Activated naive CD4-positive, alpha-beta T cell treated with anti-CD3 and anti-CD28 coated beads, Interleukin-2, amount 50 U/mL, for 72 hours (primary cell): ENCODE results near the gene ATP6V1D. TPM values are rescaled to one million over a fixed set of nuclear protein-coding genes. Genes with fewer than 3 reads are reported as not detected.
"Not testable (repeated sequence)": the region's sequence is repeated elsewhere in the genome, so short reads cannot be mapped to it uniquely, and the experiment has no call there.

Source experiments
- ATAC-seq, 2 donors: fragments of 150-1000 bp; cut with Tn5 transposase; 2 replicates each; pipeline ENCODE4 v1.10.0; 2021; ENCODE audit warnings: mild to moderate bottlenecking in 2 of 2, moderate library complexity in 2 of 2
- DNase-seq, 2 donors: peaks; one replicate each; pipeline ENCODE4 v3.0.0; 2021 to 2022; ENCODE audit warnings: low spot score in 2 of 2
- H3K27ac Mint-ChIP-seq, 2 donors: one replicate each; pipeline ENCODE4 v1.8.0; 2022; ENCODE audit warnings: mild to moderate bottlenecking in 2 of 2, mixed read lengths in 2 of 2
- H3K36me3 Mint-ChIP-seq, 2 donors: one replicate each; pipeline ENCODE4 v1.8.0; 2022; ENCODE audit warnings: mixed read lengths in 2 of 2
- H3K9me3 Mint-ChIP-seq, 2 donors: one replicate each; pipeline ENCODE4 v1.8.0; 2022; ENCODE audit warnings: mixed read lengths in 2 of 2
- total RNA-seq, 2 donors: library from RNA; stranded (reverse); gene quantifications; one replicate each; pipeline ENCODE4 v1.2.3, GENCODE V29; 2022

The ATP6V1D gene
- total RNA-seq, 2 donors from 2014 or later: 24.3 to 28.4 TPM

DNA sequence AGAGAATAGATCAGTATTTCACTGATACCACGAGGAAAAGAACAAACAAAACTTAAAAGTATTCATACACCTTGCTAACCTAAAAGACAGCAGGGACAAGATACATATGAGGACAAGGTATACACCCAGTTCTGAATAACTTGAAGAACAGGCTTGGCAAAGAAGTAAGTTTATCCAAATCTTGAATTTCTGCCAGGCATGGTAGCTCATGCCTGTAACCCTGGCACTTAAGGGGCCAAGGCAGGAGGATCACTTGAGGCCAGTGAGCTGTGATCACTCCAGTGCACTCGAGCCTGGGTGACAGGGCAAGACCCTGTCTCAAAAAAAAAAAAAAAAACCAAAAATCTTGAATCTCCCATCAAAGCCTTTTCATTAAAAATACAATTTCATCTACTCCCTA lies 25.5 kb upstream of the ATP6V1D start:
- Mint-ChIP-seq H3K36me3 (peaks cover 15 to 28% of the 10 kb centered on the region in 2 donors), H3K27ac (no peak overlapping the region), H3K9me3 (no peaks in the 10 kb centered on the region)
- no peak for ATAC-seq
- DNase-seq: no peak

DNA sequence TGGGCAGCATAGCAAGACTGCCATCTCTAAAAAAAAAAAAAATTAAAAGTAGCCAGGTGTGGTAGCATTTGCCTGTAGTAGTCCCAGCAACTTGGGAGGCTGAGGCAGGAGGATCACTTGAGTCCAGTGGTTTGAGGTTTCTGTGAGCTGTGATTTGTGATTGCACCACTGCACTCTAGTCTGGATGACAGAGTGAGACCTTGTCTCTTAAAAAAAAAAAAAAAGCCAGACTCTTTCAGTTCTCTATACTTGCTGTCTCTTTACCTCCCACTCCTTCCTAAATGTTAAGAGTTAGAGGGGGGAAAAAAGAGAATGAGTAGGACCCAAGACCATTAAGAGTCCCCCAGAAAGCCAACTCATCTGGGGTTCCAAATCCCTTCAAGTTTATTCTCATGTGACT lies 18.3 kb upstream of the ATP6V1D start:
- peak overlapping the region in 1 of 2 donors; percentile 44 for H3K27ac Mint-ChIP-seq
- DNase-seq (no peak), ATAC-seq (peak in 1 of 2 donors; percentile 42)
- peaks cover 16 to 43% of the 10 kb centered on the region in 2 donors for H3K36me3 Mint-ChIP-seq
- no peaks in the 10 kb centered on the region for H3K9me3 Mint-ChIP-seq

- H3K36me3 Mint-ChIP-seq: peaks cover 5 to 43% of the 10 kb centered on the region in 2 donors
- DNase-seq: no peak
- H3K9me3 Mint-ChIP-seq: no peaks in the 10 kb centered on the region
- peak; percentile 90 to 92 for ATAC-seq
- peak overlapping the region; percentile 77 to 79 for H3K27ac Mint-ChIP-seq
These were observed 13.7 kb upstream of the ATP6V1D start for GRCh38 chr14:67373347-67373746.

DNA sequence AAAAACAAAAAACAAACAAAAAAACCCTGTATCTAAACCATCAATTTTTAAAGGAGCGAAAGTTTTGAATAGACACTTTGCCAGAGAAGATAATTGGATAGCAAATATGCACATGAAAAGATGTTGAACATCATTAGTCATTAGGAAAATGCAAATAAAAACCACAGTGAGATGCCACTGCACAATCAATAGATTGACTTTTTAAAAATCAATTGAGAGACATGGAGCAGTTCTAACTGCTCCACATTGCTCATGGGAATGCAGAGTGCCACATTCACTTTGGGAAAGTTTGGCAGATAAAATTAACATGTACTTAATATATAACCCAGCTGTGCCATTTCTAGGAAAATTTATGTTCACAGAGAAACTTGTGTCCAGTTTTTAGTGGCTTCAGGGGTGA lies 13.2 kb upstream of the ATP6V1D start:
- H3K27ac Mint-ChIP-seq: peak overlapping the region in 1 of 2 donors; percentile 77
- no peaks in the 10 kb centered on the region for H3K9me3 Mint-ChIP-seq
- peaks cover 5 to 42% of the 10 kb centered on the region in 2 donors for H3K36me3 Mint-ChIP-seq
- ATAC-seq: peak in 1 of 2 donors; percentile 5
- DNase-seq: no peak

- Mint-ChIP-seq H3K27ac (peak overlapping the region in 1 of 2 donors; percentile 86), H3K36me3 (peaks cover 5 to 35% of the 10 kb centered on the region in 2 donors), H3K9me3 (no peaks in the 10 kb centered on the region)
- ATAC-seq (peak in 1 of 2 donors; percentile 24), DNase-seq (no peak)
These were observed 11.9 kb upstream of the ATP6V1D start for GRCh38 chr14:67371247-67372148.

DNA sequence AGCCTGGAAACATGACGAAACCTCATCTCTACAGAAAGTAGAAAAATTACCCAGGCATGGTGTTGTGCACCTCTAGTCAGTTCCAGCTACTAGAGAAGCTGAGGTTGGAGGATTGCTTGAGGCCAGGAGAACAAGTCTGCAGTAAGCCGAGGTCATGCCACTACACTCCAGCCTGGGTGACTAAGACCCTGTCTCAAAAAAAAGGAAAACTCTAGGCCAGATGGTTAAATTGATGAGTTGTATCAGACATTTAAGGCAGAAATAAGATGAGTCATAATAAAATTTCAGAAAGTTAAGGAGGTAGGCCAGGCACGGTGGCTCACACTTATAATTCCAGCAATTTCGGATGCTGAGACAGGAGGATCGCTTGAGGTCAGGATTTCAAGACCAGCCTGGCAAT lies 11.2 kb upstream of the ATP6V1D start:
- no peaks in the 10 kb centered on the region for H3K9me3 Mint-ChIP-seq
- H3K27ac Mint-ChIP-seq: peak overlapping the region in 1 of 2 donors; percentile 86
- H3K36me3 Mint-ChIP-seq: peaks cover 5 to 34% of the 10 kb centered on the region in 2 donors
- DNase-seq: no peak
- peak; percentile 59 to 62 for ATAC-seq

GRCh38 chr14:67365476-67365875 lies 5.9 kb upstream of the ATP6V1D start:
- Mint-ChIP-seq H3K36me3 (peaks cover 10 to 42% of the 10 kb centered on the region in 2 donors), H3K9me3 (no peaks in the 10 kb centered on the region), H3K27ac (no peak overlapping the region)
- DNase-seq (no peak), ATAC-seq (no peak)

DNA sequence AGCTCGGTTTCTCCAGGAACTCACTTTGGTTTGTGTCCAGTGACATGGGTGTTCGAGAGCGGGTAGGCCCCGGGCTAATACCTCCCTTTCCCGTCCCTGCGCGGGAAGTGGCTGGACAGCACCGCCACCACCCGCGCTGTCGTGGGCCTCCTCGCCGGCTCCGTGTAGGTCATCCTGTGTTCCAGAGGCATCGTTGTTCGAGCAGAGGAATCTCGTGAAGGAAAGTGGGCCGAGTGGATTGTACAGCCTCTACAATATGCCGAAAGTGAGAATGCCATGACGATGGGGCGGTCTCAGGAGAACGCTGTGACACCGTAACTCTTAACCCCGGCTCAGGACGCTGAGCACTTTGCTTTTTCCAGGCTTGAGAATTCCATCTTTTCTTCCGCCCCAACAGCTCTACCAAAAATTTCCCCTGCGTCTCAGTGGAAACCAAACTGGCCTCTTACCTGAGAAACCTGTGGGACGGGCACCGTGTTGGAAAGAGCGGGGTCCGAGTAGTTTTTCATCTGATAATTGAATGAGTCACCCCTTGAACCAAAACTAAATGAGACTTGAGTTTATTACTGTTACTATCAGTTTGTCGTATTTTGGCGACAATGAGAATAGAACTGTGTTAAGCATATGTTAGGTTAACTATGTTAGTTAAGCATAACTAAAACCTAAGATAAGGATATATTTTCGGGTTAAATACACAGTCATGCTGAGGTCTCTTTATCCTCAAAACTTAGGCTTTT lies 1.0 kb upstream of the ATP6V1D start:
- peak; percentile 28 to 50 for ATAC-seq
- DNase-seq: no peak
- peak overlapping the region; percentile 96 to 99 for H3K27ac Mint-ChIP-seq
- no peaks in the 10 kb centered on the region for H3K9me3 Mint-ChIP-seq
- H3K36me3 Mint-ChIP-seq: peaks cover 22 to 39% of the 10 kb centered on the region in 2 donors

- peaks cover 22 to 24% of the 10 kb centered on the region in 2 donors for H3K36me3 Mint-ChIP-seq
- ATAC-seq: no peak
- peak overlapping the region; percentile 96 to 99 for H3K27ac Mint-ChIP-seq
- H3K9me3 Mint-ChIP-seq: no peaks in the 10 kb centered on the region
- no peak for DNase-seq
These were observed 455 bp downstream of the ATP6V1D start for GRCh38 chr14:67358924-67359774.

DNA sequence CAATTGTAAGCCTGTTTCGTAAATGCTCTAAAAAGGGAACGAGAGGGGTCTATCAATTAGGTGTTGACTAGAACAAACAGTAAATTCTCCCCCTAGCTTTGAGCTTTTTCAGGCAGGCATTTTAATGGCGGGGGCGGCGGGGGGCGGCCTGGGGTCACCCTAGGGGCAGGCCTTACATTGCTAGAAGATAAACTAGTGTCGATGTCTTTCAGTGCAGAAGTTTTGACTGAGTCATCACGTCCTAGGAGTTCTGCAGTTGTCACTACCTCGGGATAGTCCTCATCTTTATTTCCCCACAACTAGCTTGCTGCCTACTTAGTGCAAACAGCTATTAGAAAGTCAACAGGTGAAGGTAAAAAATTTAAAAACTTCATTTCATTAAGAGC lies 1.6 kb downstream of the ATP6V1D start:
- Mint-ChIP-seq H3K36me3 (peaks cover 17 to 18% of the 10 kb centered on the region in 2 donors), H3K27ac (peak overlapping the region in 1 of 2 donors; percentile 96), H3K9me3 (no peaks in the 10 kb centered on the region)

DNA sequence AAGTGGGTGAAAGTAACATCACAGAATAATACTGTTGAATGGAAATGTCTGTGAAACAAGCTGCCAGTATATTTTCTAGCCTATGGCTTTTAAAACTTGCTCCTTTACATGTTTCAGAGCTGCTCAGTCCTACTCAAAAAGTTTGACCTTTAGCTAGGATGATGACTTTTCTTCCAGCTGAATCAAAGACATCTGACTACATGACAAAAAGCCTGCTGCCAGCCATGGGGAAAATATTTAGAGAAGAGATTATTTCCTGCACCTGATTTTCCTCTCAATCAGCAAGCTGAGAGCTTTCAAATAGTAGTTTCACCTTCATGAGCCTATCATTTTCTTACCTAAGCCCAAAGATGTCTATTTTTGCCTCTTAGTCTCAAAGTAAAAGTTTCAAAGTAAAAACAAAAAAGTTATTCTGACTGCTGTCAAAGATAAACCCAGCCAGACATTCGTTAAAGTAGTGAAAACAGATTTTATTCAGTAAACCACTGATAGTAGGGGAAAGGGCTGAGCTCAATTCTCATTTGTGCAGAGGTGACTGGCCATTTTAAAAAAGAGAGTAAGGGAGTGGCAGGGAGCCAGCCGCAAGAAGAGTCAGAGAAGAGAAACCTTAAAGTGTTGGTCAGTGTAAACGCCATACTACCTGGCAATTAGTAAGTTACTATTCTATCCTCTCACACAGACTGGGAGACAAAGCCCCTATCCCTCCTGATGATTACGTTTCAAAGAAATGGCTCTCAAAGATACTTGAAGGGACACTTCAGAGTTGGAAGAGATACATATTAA lies 2.2 kb downstream of the ATP6V1D start:
- no peak for DNase-seq
- H3K27ac Mint-ChIP-seq: no peak overlapping the region
- H3K9me3 Mint-ChIP-seq: no peaks in the 10 kb centered on the region
- ATAC-seq: no peak
- H3K36me3 Mint-ChIP-seq: peaks cover 17 to 18% of the 10 kb centered on the region in 2 donors

More for the DNA sequence above, 1.6 kb downstream of the ATP6V1D start:
- no peak for ATAC-seq
- no peak for DNase-seq

- Mint-ChIP-seq H3K36me3 (peaks cover 0 to 4% of the 10 kb centered on the region in 2 donors), H3K9me3 (no peaks in the 10 kb centered on the region), H3K27ac (no peak overlapping the region)
- ATAC-seq: no peak
- no peak for DNase-seq
These were observed 7.5 kb downstream of the ATP6V1D start for GRCh38 chr14:67352055-67352454.

DNA sequence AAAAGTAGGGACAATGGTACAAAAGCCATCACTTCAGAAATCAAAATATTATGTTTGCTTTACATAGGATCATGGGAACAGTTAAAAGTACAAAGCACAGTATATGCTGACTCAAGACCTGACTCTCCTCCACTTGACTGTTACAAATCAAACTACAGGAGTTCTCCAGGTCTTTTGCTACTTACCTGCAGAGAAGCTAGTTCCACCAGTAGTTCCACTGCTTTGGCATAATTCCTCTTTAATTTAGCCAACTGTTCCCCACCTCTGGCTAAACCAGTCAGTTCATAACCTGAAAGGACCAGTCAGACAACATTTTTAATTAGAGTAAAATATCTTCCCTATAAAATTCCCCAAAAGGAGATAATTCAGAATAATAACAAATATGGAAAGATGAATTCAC lies 14.0 kb downstream of the ATP6V1D start:
- Mint-ChIP-seq H3K9me3 (no peaks in the 10 kb centered on the region), H3K27ac (no peak overlapping the region), H3K36me3 (peaks cover 0 to 4% of the 10 kb centered on the region in 2 donors)
- no peak for ATAC-seq
- DNase-seq: no peak

DNA sequence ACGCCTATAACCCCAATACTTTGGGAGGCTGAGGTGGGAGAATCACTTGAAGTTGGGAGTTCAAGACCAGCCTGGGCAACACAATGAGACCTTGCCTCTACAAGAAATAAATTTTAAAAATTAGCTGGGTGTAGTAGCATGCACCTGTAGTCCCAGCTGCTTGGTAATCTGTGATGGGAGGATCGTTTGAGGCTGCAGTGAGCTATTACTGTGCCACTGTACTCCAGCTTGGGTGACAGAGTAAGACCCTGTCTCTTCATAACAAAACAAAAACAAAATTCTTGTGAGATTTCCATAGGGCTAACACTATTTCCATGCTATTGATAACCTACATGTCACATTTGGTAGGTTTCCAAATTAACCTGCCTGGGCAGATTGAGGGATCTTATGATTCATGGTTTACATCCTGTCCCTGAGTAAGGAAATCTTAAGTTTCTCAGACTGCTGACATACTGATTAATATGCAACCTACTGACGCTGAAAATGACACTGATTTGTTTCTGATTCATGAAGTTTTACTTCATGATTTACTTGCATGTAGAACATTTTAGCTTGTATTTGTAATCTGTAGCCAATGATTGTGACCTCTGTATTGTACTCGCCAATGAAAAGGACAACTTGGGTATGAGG lies 15.9 kb downstream of the ATP6V1D start:
- no peak for DNase-seq
- peak overlapping the region; percentile 12 to 39 for H3K27ac Mint-ChIP-seq
- H3K36me3 Mint-ChIP-seq: peaks cover 0 to 5% of the 10 kb centered on the region in 2 donors
- peak; percentile 33 to 88 for ATAC-seq
- H3K9me3 Mint-ChIP-seq: no peaks in the 10 kb centered on the region

- not testable (repeated sequence) for DNase-seq, H3K27ac Mint-ChIP-seq
- peaks cover 0 to 10% of the 10 kb centered on the region in 2 donors for H3K36me3 Mint-ChIP-seq
These were observed 18.4 kb downstream of the ATP6V1D start for GRCh38 chr14:67341231-67341630.

More at GRCh38 chr14:67341231-67341630, 18.4 kb downstream of the ATP6V1D start:
- H3K9me3 Mint-ChIP-seq, ATAC-seq: not testable (repeated sequence)
